HUES6 (cell line): ENCODE measurements around the gene TATDN2.

Experiments
- H3K27ac ChIP-seq: 2 replicates; pipeline ENCODE4 v1.7.0; 2013; ENCODE audit warnings: low read depth, mild to moderate bottlenecking, low read length, inconsistent platforms
- H3K27me3 ChIP-seq: 2 replicates; pipeline ENCODE4 v1.6.1; 2013; ENCODE audit warnings: low read length; ENCODE audit not compliant: control insufficient read depth, insufficient read depth
- H3K36me3 ChIP-seq: 2 replicates; pipeline ENCODE4 v1.6.1; 2013; ENCODE audit warnings: low read length; ENCODE audit not compliant: control insufficient read depth, insufficient read depth
- H3K4me1 ChIP-seq: 2 replicates; pipeline ENCODE4 v1.6.1; 2013; ENCODE audit warnings: low read length; ENCODE audit not compliant: control insufficient read depth, insufficient read depth
- H3K4me3 ChIP-seq: 2 replicates; pipeline ENCODE4 v1.5.1; 2013; ENCODE audit warnings: low read depth, low read length
- H3K9ac ChIP-seq: one replicate; pipeline ENCODE4 v1.6.1; 2013; ENCODE audit warnings: mild to moderate bottlenecking, low read length
- H3K9me3 ChIP-seq: 2 replicates; pipeline ENCODE4 v1.6.1; 2013; ENCODE audit warnings: low read depth, low read length; ENCODE audit not compliant: control insufficient read depth, insufficient read depth

The TATDN2 gene

DNA sequence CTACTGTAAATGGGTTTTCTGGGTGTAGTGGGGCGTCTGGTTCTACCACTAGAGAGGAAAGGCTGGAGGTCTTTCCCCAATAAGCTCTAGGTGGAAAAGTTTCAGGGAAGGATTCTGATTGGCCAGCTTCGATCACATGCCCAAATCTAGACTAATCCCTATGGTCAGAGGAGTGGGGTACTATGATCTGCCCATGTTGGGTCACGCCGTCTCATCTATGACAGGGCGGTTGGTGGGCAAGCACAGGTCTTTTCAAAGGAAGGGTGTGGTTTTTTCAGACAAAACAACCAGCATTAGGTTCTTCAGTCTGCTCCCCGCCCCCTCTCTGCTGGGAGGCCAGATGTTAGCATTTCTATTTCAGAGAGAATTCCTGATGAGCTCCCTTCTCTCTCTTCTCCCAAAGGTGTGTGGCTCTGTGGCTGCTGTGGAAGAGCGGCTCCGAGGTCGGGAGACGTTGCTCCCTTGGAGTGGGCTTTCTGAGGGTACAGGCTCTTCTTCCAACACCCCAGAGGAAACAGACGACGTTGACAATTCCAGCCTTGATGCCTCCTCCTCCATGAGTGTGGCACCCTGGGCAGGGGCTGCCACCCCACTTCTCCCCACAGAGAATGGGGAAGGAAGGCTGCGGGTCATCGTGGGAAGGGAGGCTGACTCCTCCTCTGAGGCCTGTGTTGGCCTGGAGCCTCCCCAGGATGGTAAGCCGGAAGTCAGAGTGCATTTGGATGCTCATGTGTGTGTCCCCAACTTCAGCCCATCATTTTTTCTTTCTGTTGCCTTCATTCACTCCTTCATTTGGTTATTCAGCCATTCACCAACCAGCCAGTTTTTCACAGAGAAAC, 9.7 kb upstream of the TATDN2 start:
- peaks cover 16% of the 10 kb centered on the region for H3K4me1 ChIP-seq
- H3K27ac ChIP-seq: no peak overlapping the region
- H3K4me3 ChIP-seq: no peak overlapping the region
- no peaks in the 10 kb centered on the region for H3K9me3 ChIP-seq
- H3K9ac ChIP-seq: no peak overlapping the region
- H3K27me3 ChIP-seq: no peaks in the 10 kb centered on the region
- no peaks in the 10 kb centered on the region; the same call in 1 of the 2 replicates for H3K36me3 ChIP-seq

DNA sequence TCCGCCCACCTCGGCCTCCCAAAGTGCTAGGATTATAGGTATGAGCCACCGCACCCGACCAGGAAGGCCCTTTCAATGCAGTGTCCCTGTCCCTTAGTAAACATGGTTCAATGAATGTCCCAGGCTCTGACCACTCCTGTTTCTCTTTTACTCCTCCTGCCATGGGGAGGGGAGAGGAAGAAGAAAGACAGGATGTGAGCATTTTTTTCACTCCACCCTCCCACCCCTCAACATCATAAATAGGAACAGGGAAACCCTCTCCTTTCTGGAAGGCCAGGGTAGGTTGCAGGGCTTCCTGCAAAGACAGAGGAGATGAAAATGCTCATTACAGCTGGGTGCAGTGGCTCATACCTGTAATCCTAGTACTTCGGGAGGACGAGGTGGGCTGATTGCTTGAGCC, 7.5 kb upstream of the TATDN2 start:
- H3K4me1 ChIP-seq: peaks cover 10% of the 10 kb centered on the region; the same call in 1 of the 2 replicates
- H3K27ac ChIP-seq: no peak overlapping the region
- H3K4me3 ChIP-seq: no peak overlapping the region
- no peaks in the 10 kb centered on the region; the same call in 1 of the 2 replicates for H3K36me3 ChIP-seq
- H3K9me3 ChIP-seq: peaks cover 21% of the 10 kb centered on the region
- no peaks in the 10 kb centered on the region for H3K27me3 ChIP-seq
- H3K9ac ChIP-seq: no peak overlapping the region

DNA sequence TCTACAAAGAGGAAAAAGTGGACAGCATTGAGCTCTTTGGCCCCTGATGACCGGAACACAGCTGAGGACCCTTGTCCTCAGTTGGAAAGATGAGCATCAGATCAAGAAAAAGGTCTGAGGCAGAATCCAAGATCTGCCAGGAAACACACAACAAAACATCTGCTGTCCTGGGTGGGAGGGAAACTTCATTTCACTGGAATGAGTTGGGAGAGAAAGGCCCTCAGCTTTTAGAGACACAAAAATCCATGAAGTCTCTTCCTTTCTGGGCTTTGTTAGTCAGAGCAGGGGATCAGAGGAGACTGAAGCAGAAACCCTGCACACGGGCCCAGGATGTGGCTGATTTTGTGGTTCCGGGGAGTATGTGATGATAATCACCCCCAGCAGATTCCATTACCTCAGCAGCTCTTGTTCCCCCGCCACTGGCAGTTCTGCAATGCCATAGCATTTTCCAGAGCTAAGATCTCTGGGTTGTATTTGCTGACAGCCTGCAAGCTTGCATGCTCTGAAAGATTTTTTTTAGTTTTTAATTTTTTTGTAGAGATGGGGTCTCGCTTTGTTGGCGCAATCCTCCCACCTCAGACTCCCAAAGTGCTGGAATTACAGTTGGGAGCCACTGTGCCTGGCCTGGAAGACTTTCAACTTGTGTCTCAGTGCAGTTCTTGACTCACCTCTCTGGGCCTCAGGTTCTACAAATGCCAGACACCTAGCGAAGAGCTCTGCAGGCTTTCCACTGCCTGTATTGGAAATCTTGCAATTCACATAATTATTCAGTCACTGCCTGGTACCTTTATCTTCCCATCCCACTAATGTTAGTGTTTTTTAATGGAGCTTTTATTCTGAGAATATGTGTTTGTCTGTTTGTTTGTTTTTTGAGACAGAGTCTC, 5.8 kb upstream of the TATDN2 start:
- Histone ChIP-seq H3K36me3 (no peaks in the 10 kb centered on the region; the same call in 1 of the 2 replicates), H3K27ac (no peak overlapping the region), H3K9ac (no peak overlapping the region), H3K4me3 (no peak overlapping the region), H3K9me3 (peaks cover 27% of the 10 kb centered on the region), H3K27me3 (no peaks in the 10 kb centered on the region), H3K4me1 (peaks cover 10% of the 10 kb centered on the region; the same call in 1 of the 2 replicates)

DNA sequence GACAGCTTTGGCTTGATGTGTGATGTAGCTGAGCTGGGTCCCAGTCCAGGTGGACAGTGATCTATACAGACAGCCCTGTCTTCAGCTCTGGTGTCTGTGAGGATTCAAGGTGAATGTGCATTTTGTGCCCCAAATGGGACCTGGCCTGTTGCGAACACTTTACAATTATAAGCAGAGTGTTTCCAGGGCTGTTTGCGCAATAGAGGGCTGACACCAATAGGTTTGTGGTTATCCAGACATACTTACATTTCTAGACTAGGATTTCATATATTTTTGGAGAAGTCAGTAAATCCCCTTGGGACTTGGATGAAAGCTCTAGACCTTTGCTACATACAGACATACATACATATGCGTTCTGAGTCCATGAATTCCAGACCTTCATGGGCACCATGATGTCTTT, 4.2 kb upstream of the TATDN2 start:
- Histone ChIP-seq H3K27me3 (no peaks in the 10 kb centered on the region), H3K27ac (no peak overlapping the region), H3K4me1 (no peaks in the 10 kb centered on the region), H3K4me3 (no peak overlapping the region), H3K9ac (no peak overlapping the region), H3K36me3 (no peaks in the 10 kb centered on the region; the same call in 1 of the 2 replicates), H3K9me3 (peaks cover 27% of the 10 kb centered on the region)

DNA sequence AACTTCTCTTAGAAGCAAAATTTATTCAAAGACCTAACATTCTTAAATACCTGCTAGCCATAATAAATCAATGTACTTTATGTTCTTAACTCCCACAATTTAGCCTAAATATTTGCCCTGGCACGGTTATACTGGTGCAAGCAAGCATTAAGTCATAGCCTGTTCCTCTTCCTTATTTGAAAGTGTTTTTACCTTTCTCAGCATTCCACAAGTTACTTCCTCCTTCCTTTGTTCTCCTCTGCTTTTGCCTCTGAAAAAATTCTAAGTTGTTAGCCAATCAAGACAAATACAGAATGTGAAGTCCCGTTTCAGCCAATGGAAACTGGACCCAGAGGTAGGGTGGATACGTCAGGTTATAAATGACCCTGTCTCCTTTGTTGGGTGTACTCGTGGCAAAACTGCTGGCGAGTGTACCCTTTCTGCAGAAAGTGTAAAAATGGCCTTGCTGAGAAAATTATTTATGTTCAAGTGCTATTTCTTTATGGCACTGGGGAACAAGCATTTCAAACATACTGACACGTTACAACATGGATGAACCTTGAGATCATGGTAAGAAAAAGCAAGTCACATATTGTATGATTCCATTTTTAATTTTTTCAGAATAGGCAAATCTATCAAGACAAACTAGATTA, 3.1 kb upstream of the TATDN2 start:
- H3K4me1 ChIP-seq: peaks cover 9% of the 10 kb centered on the region; the same call in 1 of the 2 replicates
- no peak overlapping the region for H3K9ac ChIP-seq
- no peak overlapping the region for H3K4me3 ChIP-seq
- peaks cover 27% of the 10 kb centered on the region for H3K9me3 ChIP-seq
- H3K36me3 ChIP-seq: no peaks in the 10 kb centered on the region
- no peaks in the 10 kb centered on the region for H3K27me3 ChIP-seq
- no peak overlapping the region for H3K27ac ChIP-seq

DNA sequence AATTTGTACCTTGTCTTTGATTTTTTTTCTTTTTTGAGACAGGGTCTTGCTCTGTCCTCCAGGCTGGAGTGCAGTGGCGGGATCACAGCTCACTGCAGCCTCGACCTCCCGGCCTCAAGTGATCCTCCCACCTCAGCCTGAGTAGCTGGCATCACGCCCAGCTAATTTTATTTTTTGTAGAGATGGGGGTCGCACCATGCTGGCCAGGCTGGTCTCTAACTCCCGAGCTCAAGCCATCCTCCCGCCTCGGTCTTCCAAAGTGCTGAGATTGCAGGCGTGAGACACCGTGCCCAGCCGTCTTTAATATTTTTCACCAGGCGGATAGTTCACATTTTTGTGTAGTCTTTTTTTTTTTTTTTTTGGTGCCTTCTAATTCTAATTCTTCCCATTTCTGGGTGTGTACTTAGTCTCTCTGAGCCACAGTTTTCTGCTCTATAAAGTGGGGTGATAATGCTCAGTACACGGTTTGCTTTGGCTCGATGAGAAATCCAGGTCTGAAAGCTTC, 528 bp upstream of the TATDN2 start:
- Histone ChIP-seq H3K9ac (no peak overlapping the region), H3K9me3 (peaks cover 27% of the 10 kb centered on the region), H3K4me1 (peaks cover 11% of the 10 kb centered on the region; the same call in 1 of the 2 replicates), H3K27ac (no peak overlapping the region), H3K36me3 (peaks cover 6% of the 10 kb centered on the region), H3K27me3 (no peaks in the 10 kb centered on the region), H3K4me3 (peak overlapping the region; percentile 85)

DNA sequence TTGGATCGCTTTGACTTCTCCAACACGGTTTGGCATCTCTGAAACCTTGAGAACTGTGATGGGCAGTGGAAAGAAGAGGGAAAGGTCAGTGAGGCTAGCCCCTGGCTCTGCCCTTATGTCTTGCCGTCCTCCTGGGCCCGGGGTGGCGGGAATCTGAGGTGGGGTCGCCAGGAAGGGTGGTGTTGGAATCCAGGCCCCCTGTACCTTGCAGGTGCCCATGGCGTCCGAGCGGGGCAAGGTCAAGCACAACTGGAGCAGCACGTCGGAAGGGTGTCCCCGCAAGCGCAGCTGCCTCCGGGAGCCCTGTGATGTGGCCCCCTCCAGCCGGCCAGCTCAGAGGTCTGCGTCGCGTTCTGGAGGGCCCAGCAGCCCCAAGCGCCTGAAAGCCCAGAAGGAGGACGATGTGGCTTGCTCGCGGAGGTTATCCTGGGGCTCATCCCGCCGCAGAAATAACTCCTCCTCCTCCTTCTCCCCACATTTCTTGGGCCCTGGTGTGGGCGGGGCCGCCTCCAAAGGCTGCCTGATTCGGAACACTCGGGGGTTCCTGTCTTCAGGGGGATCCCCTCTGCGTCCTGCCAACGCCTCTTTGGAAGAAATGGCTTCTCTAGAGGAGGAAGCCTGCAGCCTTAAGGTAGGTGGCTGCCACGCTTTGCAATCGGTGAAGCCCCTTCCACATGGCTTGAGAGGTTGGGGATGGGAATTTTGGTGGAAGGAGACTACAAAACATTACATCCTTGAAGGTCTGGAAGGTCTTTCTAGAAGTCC, 907 bp downstream of the TATDN2 start:
- Histone ChIP-seq H3K36me3 (peaks cover 19% of the 10 kb centered on the region), H3K4me3 (peak overlapping the region; percentile 85), H3K27me3 (no peaks in the 10 kb centered on the region), H3K27ac (peak overlapping the region; percentile 5; the same call in 1 of the 2 replicates), H3K9ac (peak overlapping the region; percentile 92), H3K4me1 (peaks cover 11% of the 10 kb centered on the region; the same call in 1 of the 2 replicates), H3K9me3 (peaks cover 21% of the 10 kb centered on the region)

DNA sequence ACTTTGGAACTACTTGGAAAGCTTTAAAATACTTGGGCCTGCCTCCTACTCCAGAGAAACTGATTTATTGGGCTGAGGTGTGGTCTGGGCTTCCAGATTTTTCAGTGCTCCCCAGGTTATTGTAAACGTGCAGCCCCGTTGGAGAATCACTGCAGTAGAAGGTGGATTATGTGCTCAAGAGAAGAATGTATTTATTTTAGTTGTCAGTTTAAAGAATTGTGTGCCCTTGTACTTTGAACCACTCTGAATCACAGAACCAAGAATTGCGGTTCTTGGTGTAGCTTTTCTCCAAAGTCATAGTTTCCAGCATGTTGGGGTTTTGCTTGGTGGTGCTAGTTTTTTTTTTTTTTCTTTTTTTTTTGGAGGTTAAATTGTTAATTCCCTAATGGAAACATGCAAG, 1.6 kb downstream of the TATDN2 start:
- Histone ChIP-seq H3K27ac (no peak overlapping the region), H3K4me1 (peaks cover 11% of the 10 kb centered on the region; the same call in 1 of the 2 replicates), H3K36me3 (peaks cover 24% of the 10 kb centered on the region), H3K9me3 (peaks cover 14% of the 10 kb centered on the region), H3K9ac (peak overlapping the region; percentile 92), H3K4me3 (peak overlapping the region; percentile 85), H3K27me3 (no peaks in the 10 kb centered on the region)

DNA sequence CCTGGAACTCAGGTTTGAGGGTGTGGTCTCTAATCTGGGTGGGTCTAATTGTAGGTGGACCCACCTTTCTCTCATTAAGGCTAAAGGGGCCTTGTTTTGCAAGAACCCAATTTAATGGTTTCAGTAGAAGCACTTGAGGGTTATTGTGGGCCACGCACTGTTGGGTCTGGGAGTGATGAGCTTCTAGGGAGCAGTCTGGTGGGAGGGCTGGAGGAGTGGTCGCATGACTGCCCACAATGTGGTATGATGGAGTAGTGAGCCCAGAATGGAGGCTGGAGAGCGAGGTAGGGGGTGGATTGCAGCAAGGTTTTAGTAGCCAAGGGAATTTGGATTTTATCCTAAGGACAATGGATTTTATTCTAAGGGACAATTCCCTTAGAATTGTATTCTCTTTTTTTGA, 2.7 kb downstream of the TATDN2 start:
- H3K27me3 ChIP-seq: no peaks in the 10 kb centered on the region
- H3K4me3 ChIP-seq: no peak overlapping the region
- peaks cover 34% of the 10 kb centered on the region for H3K36me3 ChIP-seq
- H3K27ac ChIP-seq: no peak overlapping the region
- H3K9me3 ChIP-seq: peaks cover 3% of the 10 kb centered on the region
- H3K4me1 ChIP-seq: peaks cover 11% of the 10 kb centered on the region; the same call in 1 of the 2 replicates
- no peak overlapping the region for H3K9ac ChIP-seq

DNA sequence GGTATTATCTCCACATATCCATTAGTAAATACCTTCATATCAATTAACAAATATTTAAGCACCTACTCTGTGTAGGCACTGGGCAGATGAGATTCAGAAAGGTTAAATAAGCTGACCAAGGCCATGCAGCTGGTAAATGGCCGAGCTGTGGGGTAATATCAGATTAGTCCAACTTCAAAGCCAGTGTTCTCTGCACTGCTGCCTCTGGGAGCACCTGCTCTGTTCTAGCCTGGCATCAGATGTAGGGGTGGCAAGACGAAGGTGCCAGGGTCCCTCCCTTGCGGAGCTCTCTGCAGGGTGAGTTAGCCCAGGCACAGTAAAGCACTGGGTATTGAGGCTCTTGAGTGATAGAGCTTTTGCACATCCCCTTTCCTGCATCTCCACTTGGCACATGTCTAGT, 5.5 kb downstream of the TATDN2 start:
- Histone ChIP-seq H3K4me3 (no peak overlapping the region), H3K27ac (no peak overlapping the region), H3K4me1 (peaks cover 11% of the 10 kb centered on the region; the same call in 1 of the 2 replicates), H3K9me3 (no peaks in the 10 kb centered on the region), H3K27me3 (no peaks in the 10 kb centered on the region), H3K36me3 (peaks cover 40% of the 10 kb centered on the region), H3K9ac (no peak overlapping the region)
